Fibroblast of villous mesenchyme (primary cell): ENCODE data around the gene CPOX. TPM values are rescaled to one million over a fixed set of nuclear protein-coding genes. Genes with fewer than 3 reads are reported as not detected.

Source experiments
- DNase-seq: peaks from one replicate; pipeline ENCODE4 v3.0.0-alpha.2; 2010; ENCODE audit warnings: low read depth
- H3K4me3 ChIP-seq: 2 replicates; pipeline ENCODE4 v1.5.1; 2011; ENCODE audit warnings: low read depth, mild to moderate bottlenecking, low read length
- total RNA-seq: library from RNA; depleted of rRNA; stranded (reverse); fragments of >200 nt; gene quantifications from 2 replicates; pipeline ENCODE4 v1.2.3, GENCODE V29; 2012
- TF ChIP-seq, protein P1 (sequence below): IDR thresholded peaks from 2 replicates; pipeline ENCODE4 v1.5.1; 2012; ENCODE audit warnings: low read depth, mild to moderate bottlenecking, low read length; ENCODE audit not compliant: insufficient read depth

The CPOX gene
- total RNA-seq, 1 donor: 27.2 TPM

DNA sequence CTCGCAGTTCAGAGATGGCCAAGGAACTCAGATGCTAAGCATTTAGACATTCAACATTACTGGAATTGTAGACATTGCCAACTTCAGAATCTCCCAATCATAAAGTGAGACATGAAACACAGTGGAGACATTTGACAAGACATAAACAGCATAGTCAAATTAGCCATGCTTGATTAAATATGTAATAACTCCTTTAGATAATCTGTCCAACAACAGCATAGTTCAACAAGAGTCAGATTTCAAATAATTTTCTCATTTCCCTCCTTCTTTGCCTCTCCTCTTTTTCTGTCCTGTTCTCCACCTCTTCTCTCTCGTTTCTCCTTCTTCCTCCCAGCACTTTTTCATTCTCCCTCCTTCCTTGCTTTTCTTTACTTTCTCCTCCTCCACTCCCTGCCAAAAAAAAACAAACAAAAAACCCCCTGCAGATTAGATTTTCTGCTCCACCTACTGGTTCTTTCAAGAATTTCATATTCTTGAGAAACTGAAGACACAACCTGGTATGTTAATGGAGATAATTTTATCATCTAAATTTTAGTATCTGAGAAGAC lies 20.2 kb downstream of the CPOX start:
- DNase-seq: peak; percentile 49

DNA sequence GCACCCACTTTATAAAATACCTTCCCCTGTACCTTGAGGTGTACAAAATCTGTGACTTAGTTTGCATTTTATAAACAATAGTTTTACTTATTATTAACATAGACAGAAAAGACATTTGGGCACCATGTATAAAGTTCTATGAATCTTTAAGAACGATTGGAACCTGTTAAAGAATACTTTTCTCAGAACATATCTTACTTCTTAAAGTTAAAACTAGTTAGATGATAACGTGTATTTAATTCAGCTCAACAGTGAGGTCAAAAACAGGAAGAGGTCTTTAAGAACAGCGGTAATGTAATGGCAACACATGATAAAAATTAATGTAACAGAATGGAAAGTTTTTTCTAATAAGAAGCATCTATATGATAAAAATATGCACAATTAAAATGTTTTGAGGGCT lies 25.0 kb downstream of the CPOX start:
- TF ChIP-seq, protein P1, sequence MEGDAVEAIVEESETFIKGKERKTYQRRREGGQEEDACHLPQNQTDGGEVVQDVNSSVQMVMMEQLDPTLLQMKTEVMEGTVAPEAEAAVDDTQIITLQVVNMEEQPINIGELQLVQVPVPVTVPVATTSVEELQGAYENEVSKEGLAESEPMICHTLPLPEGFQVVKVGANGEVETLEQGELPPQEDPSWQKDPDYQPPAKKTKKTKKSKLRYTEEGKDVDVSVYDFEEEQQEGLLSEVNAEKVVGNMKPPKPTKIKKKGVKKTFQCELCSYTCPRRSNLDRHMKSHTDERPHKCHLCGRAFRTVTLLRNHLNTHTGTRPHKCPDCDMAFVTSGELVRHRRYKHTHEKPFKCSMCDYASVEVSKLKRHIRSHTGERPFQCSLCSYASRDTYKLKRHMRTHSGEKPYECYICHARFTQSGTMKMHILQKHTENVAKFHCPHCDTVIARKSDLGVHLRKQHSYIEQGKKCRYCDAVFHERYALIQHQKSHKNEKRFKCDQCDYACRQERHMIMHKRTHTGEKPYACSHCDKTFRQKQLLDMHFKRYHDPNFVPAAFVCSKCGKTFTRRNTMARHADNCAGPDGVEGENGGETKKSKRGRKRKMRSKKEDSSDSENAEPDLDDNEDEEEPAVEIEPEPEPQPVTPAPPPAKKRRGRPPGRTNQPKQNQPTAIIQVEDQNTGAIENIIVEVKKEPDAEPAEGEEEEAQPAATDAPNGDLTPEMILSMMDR: no peak
- no peak overlapping the region for H3K4me3 ChIP-seq
- no peak for DNase-seq

More for the DNA sequence above, 20.2 kb downstream of the CPOX start:
- TF ChIP-seq, protein P1: peak; percentile 55
- H3K4me3 ChIP-seq: no peak overlapping the region

DNA sequence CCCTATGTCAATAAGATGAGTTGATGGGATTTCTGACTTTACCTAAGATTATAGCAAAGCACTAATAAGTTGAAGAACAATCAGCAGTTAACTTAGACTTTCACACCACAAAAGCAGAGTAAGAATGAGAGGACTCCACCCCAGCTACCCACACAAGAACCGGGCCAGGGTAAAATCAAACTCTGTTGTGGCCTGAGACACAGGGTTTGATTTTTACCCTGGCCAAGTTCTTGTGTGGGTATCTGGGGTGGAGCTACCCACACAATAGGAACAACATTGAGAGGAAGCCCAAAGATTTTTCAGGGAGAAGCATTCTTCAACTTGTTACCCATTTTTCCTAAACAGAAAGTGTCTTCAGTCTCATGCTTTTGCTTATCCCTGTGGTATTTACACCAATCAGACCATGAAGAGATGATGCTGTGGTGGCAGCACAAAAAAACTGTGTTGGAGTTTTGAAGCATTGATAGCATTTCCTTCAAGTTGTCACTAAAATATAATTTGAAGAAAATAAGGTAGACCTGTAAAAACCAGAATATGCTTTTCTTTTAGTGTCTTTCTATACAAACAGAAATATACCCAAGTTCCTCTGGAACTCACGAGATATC lies 25.6 kb downstream of the CPOX start:
- no peak overlapping the region for H3K4me3 ChIP-seq
- TF ChIP-seq, protein P1: no peak

DNA sequence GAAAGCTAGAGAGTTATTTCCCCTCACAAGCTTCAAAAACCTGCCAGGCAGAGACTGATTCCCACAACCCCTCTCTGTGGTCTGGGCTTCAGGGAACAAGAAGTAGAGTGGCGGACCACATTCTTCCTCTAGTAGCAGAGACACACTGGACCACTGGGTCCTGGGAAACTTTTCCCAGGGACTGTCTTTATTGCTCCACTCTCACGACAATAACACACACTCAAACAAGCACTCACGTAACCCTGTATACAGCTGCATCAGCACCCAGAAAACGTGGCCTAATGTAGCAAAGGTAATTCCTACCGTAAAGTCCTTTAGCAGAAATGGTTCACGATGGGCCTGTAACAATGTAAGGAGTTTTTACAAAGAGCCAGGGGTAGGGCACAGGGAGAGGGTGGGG lies 27.6 kb downstream of the CPOX start:
- DNase-seq: peak; percentile 22
- no peak overlapping the region for H3K4me3 ChIP-seq
- TF ChIP-seq, protein P1: no peak

More for the DNA sequence above, 25.6 kb downstream of the CPOX start:
- no peak for DNase-seq

DNA sequence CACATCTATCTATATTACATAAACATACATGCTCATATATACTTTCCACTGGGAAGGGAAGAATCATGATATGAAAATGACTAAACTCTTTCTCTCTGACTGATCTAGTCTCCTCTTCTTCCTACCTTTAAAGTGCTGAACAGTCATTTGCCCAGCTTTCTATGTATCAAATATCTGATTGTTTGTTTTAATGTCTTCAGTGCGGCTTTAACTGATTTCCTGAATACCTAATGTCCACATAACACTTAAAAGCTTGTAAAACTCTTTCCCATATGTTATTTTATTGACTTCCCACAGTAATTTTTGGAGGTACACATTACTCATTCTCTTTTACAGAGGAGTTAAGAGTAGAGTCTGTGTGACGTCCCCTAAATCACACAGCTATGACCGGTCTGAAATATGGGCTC lies 28.2 kb downstream of the CPOX start:
- DNase-seq: peak; percentile 74
- TF ChIP-seq, protein P1: no peak
- H3K4me3 ChIP-seq: no peak overlapping the region

DNA sequence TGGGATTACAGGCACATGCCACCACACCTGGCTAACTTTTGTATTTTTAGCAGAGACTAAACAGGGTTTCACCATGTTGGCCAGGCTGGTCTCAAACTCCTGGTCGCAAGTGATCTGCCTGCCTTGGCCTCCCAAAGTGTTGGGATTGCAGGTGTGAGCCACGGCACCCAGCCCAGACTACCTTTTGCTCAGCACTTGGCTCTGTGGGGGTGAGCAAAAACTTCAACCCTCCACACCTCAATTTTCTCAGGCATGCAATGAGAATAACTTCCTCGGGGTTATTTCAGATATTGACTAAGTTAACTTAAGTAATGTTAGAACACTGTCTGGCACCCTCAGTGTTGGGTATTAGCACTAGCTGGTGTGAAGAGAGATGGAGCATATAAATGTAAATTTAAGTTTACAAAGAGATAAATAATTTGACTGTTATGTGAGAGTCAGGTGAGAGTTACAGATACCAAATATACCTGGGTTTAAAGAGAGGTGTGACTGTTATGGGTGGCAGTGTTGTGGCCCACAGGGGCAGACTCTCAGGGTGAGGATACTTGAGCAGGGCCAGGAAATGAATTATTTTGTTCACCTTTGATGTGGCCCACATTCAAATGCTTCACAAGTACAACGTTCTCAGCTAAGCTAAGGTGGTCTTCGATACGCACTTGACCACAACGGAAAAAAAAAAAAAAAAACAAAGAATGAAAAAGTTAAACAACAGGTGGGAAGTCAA lies 29.0 kb downstream of the CPOX start:
- no peak overlapping the region for H3K4me3 ChIP-seq
- TF ChIP-seq, protein P1: no peak
- no peak for DNase-seq
